ENCODE measurements around the gene GIMAP8.

- TF ChIP-seq POLR2A (IDR thresholded peaks at IDR 0.05): no peak
- no peak for TF ChIP-seq POLR2AphosphoS5 (IDR thresholded peaks at IDR 0.05; ENCODE audit: insufficient read depth in 1 of 2, low read depth in 1 of 2)
- no peak for TF ChIP-seq CTCF (IDR thresholded peaks at IDR 0.05)
Observed at GRCh38 chr7:150519310-150519709, 68.9 kb downstream of the GIMAP8 start.

All from vagina (tissue), 2 donors.